ENCODE data around the gene COMT. TPM values are rescaled to one million over a fixed set of nuclear protein-coding genes. Genes with fewer than 3 reads are reported as not detected.

The COMT gene
- total RNA-seq, 1 donor from 2014 or later = 104 TPM

DNA sequence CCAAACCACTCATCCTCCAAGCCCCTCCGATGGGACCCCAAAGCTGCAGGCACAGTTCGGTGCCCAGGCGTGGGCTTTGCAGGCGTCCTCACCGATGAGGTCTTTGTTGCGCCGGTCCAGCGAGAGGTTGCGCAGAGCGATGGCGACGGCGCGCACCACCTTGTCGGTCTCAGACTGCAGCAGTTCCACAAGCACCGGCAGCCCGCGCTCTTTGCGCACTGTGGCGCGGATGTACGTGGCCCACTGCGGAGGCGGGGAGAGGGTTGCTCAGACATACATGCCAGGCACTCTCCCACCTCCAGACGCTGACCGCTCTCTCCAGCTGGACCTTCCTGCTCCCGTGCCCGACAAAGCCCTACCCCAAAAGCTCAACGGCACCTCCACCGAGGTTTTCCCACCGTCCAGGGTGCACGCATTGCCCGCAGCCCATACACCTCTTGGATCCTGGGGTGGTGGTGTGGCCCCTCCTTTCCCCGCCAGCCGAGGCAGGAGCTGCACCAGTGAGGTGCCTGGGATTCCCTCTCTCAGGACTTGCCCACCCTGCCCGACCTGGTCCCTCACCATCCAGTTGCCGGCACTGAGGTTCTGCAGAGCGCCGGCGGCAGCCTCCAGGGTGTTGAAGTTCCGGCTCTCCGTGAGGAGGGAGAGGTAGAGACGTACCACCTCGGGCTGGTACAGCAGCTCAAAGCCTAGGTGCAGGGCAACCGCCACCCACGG, 32.1 kb downstream of the COMT start:
- ATAC-seq = no peak
- intact Hi-C loops (cut with DNase I) = no loop called here
- no peak for DNase-seq (ENCODE audit: missing footprints)

DNA sequence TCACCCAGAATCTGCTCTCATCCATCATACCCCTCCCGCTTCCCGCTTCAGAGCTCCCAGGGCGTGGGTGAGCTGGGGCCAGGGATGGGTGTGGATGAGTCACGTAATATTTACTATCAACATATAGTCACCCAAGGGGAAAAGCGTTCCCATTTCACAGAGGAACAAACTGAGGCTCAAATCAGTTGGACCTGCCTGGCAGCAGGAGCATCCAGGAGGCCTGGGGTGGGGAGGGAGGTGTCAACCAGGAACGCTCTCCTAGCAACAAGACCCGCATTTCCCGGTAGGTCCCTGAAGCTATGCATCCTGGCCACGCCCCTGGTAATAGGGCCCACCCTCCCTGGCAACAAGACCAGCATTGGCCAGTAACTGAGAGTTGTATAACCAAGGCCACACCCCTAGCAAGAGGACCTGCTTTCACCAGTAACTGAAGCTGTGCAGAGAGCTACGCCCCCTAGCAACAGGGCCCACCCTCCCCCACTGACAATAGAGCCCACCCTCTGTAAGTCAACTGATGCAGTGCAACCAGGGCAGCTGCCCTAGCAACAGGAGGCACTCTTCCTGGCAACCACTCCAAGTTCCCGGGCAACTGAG, 32.8 kb downstream of the COMT start:
- intact Hi-C loops (cut with DNase I) = no loop called here
- no peak for ATAC-seq
- DNase-seq (ENCODE audit: missing footprints) = no peak

DNA sequence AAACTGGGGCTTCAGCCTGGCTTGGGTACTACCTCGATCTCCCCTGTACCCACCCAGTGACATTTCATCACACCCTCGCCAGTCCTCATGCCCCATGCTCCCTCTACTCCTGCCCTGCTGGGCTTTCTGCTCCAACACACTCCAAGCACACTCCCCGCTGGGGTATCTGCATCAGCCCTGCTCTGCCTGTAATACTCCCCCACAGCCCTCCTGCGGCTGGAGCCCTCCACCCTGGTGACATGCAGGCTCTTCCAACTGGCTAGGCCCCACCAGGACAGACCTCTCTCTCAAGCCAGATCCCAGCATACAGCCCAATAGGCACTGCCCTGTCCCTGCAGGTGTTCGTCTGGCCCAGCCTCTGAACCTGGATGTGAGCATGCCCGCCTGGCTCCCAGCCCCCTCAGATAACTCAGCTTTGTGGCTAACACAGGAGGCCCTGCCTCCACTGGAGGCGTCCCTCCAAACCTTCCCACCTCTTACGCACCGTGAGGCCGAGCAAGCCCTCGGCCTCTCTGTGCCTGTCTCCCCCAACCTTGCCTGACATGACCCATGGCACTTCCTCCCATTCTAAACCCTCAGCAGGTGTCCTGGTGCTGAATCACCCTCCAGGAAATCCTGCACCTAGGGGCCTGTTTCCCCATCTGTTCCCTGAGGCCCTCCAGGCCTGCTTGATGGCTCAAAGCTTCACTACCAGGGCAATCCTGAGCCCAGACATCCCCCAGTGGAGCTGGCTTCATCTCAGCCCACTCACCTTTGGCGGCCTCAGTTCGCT, 33.5 kb downstream of the COMT start:
- intact Hi-C loops (cut with DNase I) = no loop called here
- DNase-seq (ENCODE audit: missing footprints) = no peak
- ATAC-seq = no peak

- no peak for ATAC-seq
- intact Hi-C loops (cut with DNase I) = no loop called here
- DNase-seq (ENCODE audit: missing footprints) = no peak
Measured at GRCh38 chr22:19975707-19976035, 34.1 kb downstream of the COMT start.

DNA sequence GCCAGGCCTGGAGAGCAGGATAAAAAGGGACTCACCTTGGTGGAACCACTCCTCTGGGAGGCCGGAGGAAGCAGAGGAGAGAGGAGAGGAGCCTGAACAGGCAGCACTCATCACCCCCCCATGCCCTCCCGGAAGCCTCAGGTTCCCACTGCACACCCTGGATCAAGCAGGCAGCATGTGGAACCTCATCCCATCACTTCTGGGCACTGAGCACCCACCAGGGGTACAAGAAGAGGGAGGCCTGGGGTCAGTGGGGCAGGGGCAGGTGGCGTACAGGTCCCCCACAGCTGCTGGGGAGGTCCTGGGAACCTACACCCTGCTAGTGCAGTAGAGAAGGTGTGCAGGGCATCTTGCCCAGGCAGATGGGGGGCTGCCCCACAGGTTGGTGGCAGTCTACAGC, 35.1 kb downstream of the COMT start:
- DNase-seq (ENCODE audit: missing footprints) = no peak
- intact Hi-C loops (cut with DNase I) = no loop called here
- ATAC-seq = no peak

DNA sequence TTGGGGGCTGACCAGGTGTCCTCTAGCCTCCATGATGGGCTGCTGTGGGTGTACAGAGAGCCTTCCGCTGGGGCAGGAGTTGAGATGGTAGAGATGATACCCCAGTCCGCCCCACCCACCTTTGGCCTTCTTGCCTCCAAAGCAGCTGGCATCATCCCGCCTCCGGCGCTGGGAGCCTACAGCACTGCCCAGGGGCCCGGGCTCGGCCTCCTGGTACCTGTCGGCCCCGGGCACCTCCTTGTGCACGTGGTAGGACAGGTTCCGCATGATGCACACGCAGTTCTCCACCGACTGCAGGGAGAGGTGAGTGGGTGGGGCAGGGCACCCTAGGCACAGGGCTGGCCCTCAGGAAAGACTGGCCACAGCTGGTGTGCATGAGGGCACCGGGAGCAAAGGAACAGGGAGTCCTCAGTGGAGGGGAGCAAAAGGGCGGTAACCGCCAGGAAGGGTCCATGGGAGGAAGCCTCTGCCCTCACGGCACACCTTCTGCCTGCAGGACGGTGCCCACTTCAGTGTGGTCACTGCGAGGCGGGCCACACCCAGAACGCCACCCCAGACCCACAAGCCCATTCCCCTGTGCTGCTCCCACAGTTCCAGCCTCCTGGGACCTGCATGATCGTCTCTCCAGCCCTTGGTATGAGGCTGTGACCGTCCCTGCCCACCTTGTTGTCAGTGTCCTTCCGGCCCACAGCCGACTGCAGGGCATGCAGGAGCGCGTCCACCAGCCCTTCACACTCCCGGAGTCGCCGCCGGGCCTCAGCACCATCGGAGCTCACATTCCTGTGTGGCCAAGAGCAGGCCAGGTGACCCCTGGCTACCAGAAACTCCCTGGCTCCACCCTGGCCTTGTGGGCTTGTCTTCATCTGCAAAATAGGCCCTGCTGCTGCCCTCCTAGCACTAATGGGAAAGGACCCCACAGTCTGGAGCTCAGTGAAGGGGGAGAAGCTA, 36.0 kb downstream of the COMT start:
- no peak for DNase-seq (ENCODE audit: missing footprints)
- ATAC-seq = no peak
- intact Hi-C loops (cut with DNase I) = no loop called here

DNA sequence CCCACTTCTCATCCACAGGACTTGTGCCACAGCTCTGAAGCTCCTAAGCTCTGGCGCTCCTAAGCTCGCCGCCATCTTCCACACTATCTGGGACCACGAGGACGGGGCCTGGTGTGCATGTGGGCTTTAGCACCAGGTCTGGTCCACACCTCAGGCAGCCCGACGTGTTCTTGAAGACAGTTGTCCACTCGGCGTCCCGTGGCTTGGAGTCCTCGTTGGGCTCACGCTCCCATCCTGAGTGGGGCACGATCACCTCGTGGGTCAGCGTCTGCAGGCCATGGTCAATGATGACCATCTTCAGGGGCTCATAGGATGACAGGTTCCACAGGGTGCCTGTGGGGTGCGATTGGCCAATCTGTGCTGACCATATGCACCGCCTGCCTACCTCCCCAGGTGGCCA, 37.2 kb downstream of the COMT start:
- ATAC-seq (no peak), DNase-seq (ENCODE audit: missing footprints) (no peak)
- intact Hi-C loops (cut with DNase I) = no loop called here

- ATAC-seq = no peak
- intact Hi-C loops (cut with DNase I) = no loop called here
Measured at GRCh38 chr22:19979712-19980493, 38.3 kb downstream of the COMT start.

GRCh38 chr22:19980766-19981165, 39.2 kb downstream of the COMT start:
- DNase-seq (ENCODE audit: missing footprints) = peak; percentile 42
- intact Hi-C loops (cut with DNase I) = no loop called here
- no peak for ATAC-seq

More at GRCh38 chr22:19979712-19980493, 38.3 kb downstream of the COMT start:
- DNase-seq (ENCODE audit: missing footprints) = peak; percentile 68

DNA sequence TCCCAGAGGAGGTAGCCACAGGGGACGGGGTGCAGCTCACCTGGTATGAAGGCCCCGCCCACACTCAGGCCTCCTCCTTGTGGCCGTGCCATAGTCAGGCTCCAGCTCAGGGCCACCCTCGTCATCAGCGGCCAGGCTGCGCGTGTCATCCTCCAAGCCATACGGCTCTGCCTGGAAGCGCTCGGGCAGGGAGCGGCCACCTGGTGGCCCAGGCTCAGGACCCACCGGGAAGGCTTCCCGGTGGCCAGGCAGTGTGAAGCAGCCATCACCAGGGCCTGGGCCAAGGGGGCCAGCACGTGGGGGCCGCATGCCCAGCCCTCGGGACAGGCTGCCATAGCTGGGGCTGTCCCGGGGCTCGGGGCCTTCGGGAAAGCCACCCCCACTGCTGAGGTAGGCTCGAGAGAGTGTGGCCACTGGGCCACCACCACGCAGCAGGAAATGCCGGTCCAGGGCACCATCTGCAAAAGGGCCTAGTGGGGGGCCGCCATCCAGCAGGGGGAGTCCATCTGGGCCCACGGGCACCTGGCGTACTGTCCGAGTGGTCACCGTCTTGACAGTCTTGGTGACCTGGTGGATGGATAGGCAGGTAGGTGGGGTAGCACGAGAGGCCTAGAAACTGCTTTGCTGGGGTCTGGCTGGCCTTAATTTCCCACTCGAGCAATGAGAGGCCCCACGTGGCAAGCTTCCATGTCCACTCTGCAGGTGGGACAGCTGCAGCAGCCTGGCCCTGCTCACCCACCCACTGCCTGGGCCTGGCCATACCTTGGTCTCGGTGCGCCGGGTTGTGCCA, 39.8 kb downstream of the COMT start:
- DNase-seq (ENCODE audit: missing footprints) (peak; percentile 45), ATAC-seq (no peak)
- intact Hi-C loops (cut with DNase I) = no loop called here

GRCh38 chr22:19981961-19982920, 40.7 kb downstream of the COMT start:
- peak; percentile 54 for DNase-seq (ENCODE audit: missing footprints)
- intact Hi-C loops (cut with DNase I) = no loop called here
- ATAC-seq = no peak

GRCh38 chr22:19982991-19983578, 41.5 kb downstream of the COMT start:
- DNase-seq (ENCODE audit: missing footprints) (peak; percentile 66), ATAC-seq (peak; percentile 27)
- intact Hi-C loops (cut with DNase I) = no loop called here

GRCh38 chr22:19983741-19984140, 42.2 kb downstream of the COMT start:
- intact Hi-C loops (cut with DNase I) = loop anchor here (2.0 kb wide), 1 partner anchor 17 kb away; no protein-coding TSS in a partner anchor
- peak; percentile 65 for DNase-seq (ENCODE audit: missing footprints)
- ATAC-seq = no peak

- DNase-seq (ENCODE audit: missing footprints) (peak; percentile 71), ATAC-seq (peak; percentile 56)
- intact Hi-C loops (cut with DNase I) = loop anchor here (2.0 kb wide), 1 partner anchor 17 kb away; no protein-coding TSS in a partner anchor
Measured at GRCh38 chr22:19984201-19984753, 42.7 kb downstream of the COMT start.
